Measurements from ENCODE around the gene PYGM.

GRCh38 chr11:64711138-64711955, 48.4 kb downstream of the PYGM start:
- no peak for TF ChIP-seq SUZ12 (IDR thresholded peaks at IDR 0.05; ENCODE audit: extremely low read depth, insufficient read depth, insufficient read length)
- no peak for TF ChIP-seq YY1 (IDR thresholded peaks at IDR 0.05; ENCODE audit: insufficient read depth, insufficient read length)
